ENCODE data around the gene NEU4. TPM values are rescaled to one million over a fixed set of nuclear protein-coding genes. Genes with fewer than 3 reads are reported as not detected.

NEU4 gene
- total RNA-seq, 4 donors from 2014 or later = 0.78 to 5.7 (median 1.1) TPM; not detected in 1

- 91 to 94% methylated on average over 2 to 7 of the region's 11 CpGs for WGBS, 2 donors
- Histone ChIP-seq H3K27me3 (no peaks in the 10 kb centered on the region), H3K4me1 (peaks cover 0 to 9% of the 10 kb centered on the region in 2 donors), H3K36me3 (peaks cover 0 to 5% of the 10 kb centered on the region in 2 donors), H3K9me3 (no peaks in the 10 kb centered on the region), H3K4me3 (replicated peaks in 1 of 3) (no peak overlapping the region), H3K27ac (no peak overlapping the region)
- TF ChIP-seq CTCF (IDR thresholded peaks at IDR 0.05) = no peak
- no peak for DNase-seq
- intact Hi-C loops (cut with DNase I) = no loop called here
These were observed 40.1 kb upstream of the NEU4 start for GRCh38 chr2:241768850-241769249.

GRCh38 chr2:241769819-241770184 is 39.2 kb upstream of the NEU4 start:
- 93 to 94% methylated on average over 3 to 6 of the region's 13 CpGs for WGBS, 2 donors
- DNase-seq = no peak

GRCh38 chr2:241770185-241770935 is 38.6 kb upstream of the NEU4 start:
- H3K9me3 ChIP-seq = no peaks in the 10 kb centered on the region
- no peak overlapping the region for H3K4me3 ChIP-seq (replicated peaks in 1 of 3)
- no peaks in the 10 kb centered on the region for H3K27me3 ChIP-seq
- TF ChIP-seq CTCF (IDR thresholded peaks at IDR 0.05) (no peak), POLR2A (IDR thresholded peaks at IDR 0.05) (no peak)
- DNase-seq = no peak
- H3K27ac ChIP-seq = no peak overlapping the region
- 44 to 76% methylated on average over 7 to 19 of the region's 27 CpGs for WGBS, 2 donors
- intact Hi-C loops (cut with DNase I) = no loop called here
- no peaks in the 10 kb centered on the region for H3K36me3 ChIP-seq
- H3K4me1 ChIP-seq = peaks cover 0 to 9% of the 10 kb centered on the region in 2 donors

More at GRCh38 chr2:241769819-241770184, 39.2 kb upstream of the NEU4 start:
- Histone ChIP-seq H3K27ac (no peak overlapping the region), H3K36me3 (no peaks in the 10 kb centered on the region), H3K9me3 (no peaks in the 10 kb centered on the region), H3K27me3 (no peaks in the 10 kb centered on the region), H3K4me3 (replicated peaks in 1 of 3) (no peak overlapping the region), H3K4me1 (peaks cover 0 to 9% of the 10 kb centered on the region in 2 donors)
- TF ChIP-seq CTCF (IDR thresholded peaks at IDR 0.05) (no peak), POLR2A (IDR thresholded peaks at IDR 0.05) (no peak)
- intact Hi-C loops (cut with DNase I) = no loop called here

GRCh38 chr2:241770936-241771285 is 38.1 kb upstream of the NEU4 start:
- Histone ChIP-seq H3K4me3 (replicated peaks in 1 of 3) (no peak overlapping the region), H3K4me1 (peaks cover 0 to 9% of the 10 kb centered on the region in 2 donors), H3K36me3 (no peaks in the 10 kb centered on the region), H3K27me3 (no peaks in the 10 kb centered on the region), H3K27ac (no peak overlapping the region), H3K9me3 (no peaks in the 10 kb centered on the region)
- intact Hi-C loops (cut with DNase I) = no loop called here
- no peak for TF ChIP-seq POLR2A (IDR thresholded peaks at IDR 0.05)
- TF ChIP-seq CTCF (IDR thresholded peaks at IDR 0.05) = no peak
- no peak for DNase-seq
- WGBS, 2 donors = 92 to 93% methylated on average over 6 to 12 of the region's 12 CpGs

GRCh38 chr2:241771286-241772062 is 37.5 kb upstream of the NEU4 start:
- TF ChIP-seq POLR2A (IDR thresholded peaks at IDR 0.05) = no peak
- no peak for TF ChIP-seq CTCF (IDR thresholded peaks at IDR 0.05)
- WGBS, 2 donors = 54 to 57% methylated on average over 24 to 33 of the region's 38 CpGs
- Histone ChIP-seq H3K36me3 (no peaks in the 10 kb centered on the region), H3K27ac (no peak overlapping the region), H3K9me3 (no peaks in the 10 kb centered on the region), H3K4me1 (peaks cover 0 to 9% of the 10 kb centered on the region in 2 donors), H3K27me3 (no peaks in the 10 kb centered on the region), H3K4me3 (replicated peaks in 1 of 3) (no peak overlapping the region)
- peak; percentile 14 to 17 for DNase-seq
- intact Hi-C loops (cut with DNase I) = no loop called here

Measured in thyroid gland (tissue), 4 donors.